ENCODE data around the gene FAR1. TPM values are rescaled to one million over a fixed set of nuclear protein-coding genes. Genes with fewer than 3 reads are reported as not detected.

FAR1 gene
- polyA plus RNA-seq, 1 donor from 2014 or later, result 14.0 TPM

DNA sequence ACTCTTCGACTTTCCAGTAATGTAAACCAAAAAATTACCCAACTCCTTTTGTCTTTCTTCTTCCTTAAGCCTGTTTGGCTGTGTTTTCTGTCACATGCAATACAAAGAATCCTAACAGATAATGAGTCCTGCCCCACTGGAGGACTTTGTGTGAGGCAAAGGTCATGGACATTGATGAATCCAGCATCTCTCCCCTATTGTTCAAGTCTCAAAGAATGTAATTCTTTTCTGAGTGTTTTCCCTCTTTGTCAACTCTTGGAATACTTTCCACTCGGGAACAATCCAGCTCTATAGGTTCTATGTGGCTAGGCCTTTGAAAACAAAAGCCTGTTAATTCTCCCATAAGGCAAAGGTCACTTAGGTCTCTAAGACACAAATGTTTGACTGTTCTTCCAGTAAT, 100.7 kb downstream of the FAR1 start:
- Mint-ChIP-seq H3K27ac (no peak overlapping the region), H3K36me3 (no peaks in the 10 kb centered on the region), H3K9me3 (no peaks in the 10 kb centered on the region), H3K27me3 (peaks cover 3% of the 10 kb centered on the region), H3K4me3 (no peak overlapping the region), H3K4me1 (peaks cover 0 to 6% (median 3%) of the 10 kb centered on the region in 3 donors)

- peaks cover 0 to 6% (median 3%) of the 10 kb centered on the region in 3 donors for H3K4me1 Mint-ChIP-seq
- H3K27ac Mint-ChIP-seq, result no peak overlapping the region
- no peaks in the 10 kb centered on the region for H3K9me3 Mint-ChIP-seq
- H3K27me3 Mint-ChIP-seq, result no peaks in the 10 kb centered on the region
- no peaks in the 10 kb centered on the region for H3K36me3 Mint-ChIP-seq
- H3K4me3 Mint-ChIP-seq, result no peak overlapping the region
Observed at GRCh38 chr11:13771151-13771550, 102.7 kb downstream of the FAR1 start.

GRCh38 chr11:13772223-13773046, 104.0 kb downstream of the FAR1 start:
- Mint-ChIP-seq H3K9me3 (no peaks in the 10 kb centered on the region), H3K4me3 (no peak overlapping the region), H3K27ac (no peak overlapping the region), H3K4me1 (peaks cover 0 to 8% (median 3%) of the 10 kb centered on the region in 3 donors), H3K36me3 (no peaks in the 10 kb centered on the region), H3K27me3 (peaks cover 3% of the 10 kb centered on the region)

- H3K36me3 Mint-ChIP-seq, result no peaks in the 10 kb centered on the region
- peaks cover 0 to 8% (median 3%) of the 10 kb centered on the region in 3 donors for H3K4me1 Mint-ChIP-seq
- H3K9me3 Mint-ChIP-seq, result no peaks in the 10 kb centered on the region
- peaks cover 7% of the 10 kb centered on the region for H3K27me3 Mint-ChIP-seq
- no peak overlapping the region for H3K4me3 Mint-ChIP-seq
- H3K27ac Mint-ChIP-seq, result no peak overlapping the region
Observed at GRCh38 chr11:13775471-13775870, 107.0 kb downstream of the FAR1 start.

DNA sequence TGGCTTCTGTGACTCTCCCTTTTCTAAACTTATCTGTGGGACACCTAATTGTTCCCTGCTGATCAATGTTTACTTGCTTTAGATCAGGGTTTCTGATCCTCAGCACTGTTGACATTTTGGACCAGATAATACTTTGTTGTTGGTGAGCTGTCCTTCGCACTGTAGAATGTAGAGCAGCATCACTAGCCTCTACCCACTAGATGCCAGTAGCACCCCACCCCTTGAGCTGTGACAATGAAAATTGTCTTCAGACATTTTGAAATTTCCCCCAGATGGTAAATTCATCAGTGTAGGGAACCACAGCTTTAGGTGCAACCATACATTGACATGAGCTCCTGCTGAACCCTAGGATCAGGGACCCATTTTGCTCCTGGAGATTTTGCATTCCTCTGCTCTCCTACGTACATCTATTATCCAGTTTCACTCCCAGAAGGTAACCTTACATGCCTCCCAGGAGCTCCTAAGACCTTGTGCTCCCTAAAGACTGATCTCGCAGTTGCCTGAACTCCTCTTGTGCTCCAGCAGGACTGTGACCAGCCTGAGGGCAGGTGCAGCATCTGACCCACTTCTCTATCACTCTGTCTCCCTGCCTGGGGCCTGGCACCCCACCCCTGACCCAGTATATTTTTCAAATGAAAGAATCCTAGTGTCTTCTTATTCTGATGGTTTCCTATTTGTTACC, 107.8 kb downstream of the FAR1 start:
- Mint-ChIP-seq H3K4me3 (no peak overlapping the region), H3K27ac (no peak overlapping the region), H3K27me3 (peaks cover 7% of the 10 kb centered on the region), H3K36me3 (no peaks in the 10 kb centered on the region), H3K9me3 (no peaks in the 10 kb centered on the region), H3K4me1 (peaks cover 0 to 8% (median 3%) of the 10 kb centered on the region in 3 donors)

DNA sequence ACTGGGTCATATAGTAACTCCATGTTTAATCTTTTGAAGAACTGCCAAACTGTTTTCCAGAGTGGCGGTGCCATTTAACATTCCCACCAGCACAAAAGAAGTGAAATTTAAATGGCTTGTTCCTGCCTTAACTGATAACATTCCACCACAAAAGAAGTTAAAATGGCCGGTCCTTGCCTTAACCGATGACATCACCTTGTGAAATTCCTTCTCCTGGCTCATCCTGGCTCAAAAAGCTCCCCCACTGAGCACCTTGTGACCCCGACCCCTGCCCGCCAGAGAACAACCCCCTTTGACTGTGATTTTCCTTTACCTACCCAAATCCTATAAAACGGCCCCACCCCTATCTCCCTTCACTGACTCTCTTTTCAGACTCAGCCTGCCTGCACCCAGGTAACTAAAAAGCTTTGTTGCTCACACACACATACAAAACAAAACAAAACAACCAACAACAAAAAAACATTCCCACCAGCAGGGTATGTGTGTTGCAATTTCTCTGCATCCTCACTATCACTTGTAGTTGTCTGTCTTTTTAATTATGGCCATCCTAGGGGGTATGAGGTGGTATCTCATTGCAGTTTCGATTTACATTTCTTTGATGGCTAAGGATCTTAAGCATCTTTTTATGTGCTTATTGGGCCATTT, 109.0 kb downstream of the FAR1 start:
- Mint-ChIP-seq H3K4me1 (peaks cover 0 to 7% (median 2%) of the 10 kb centered on the region in 3 donors), H3K9me3 (no peaks in the 10 kb centered on the region), H3K27ac (no peak overlapping the region), H3K36me3 (no peaks in the 10 kb centered on the region), H3K27me3 (peaks cover 7% of the 10 kb centered on the region), H3K4me3 (no peak overlapping the region)

- peaks cover 0 to 2% (median 0%) of the 10 kb centered on the region in 3 donors for H3K4me1 Mint-ChIP-seq
- H3K36me3 Mint-ChIP-seq, result no peaks in the 10 kb centered on the region
- no peaks in the 10 kb centered on the region for H3K9me3 Mint-ChIP-seq
- no peak overlapping the region for H3K4me3 Mint-ChIP-seq
- no peak overlapping the region for H3K27ac Mint-ChIP-seq
- H3K27me3 Mint-ChIP-seq, result peaks cover 7% of the 10 kb centered on the region
Observed at GRCh38 chr11:13778345-13778744, 109.9 kb downstream of the FAR1 start.

DNA sequence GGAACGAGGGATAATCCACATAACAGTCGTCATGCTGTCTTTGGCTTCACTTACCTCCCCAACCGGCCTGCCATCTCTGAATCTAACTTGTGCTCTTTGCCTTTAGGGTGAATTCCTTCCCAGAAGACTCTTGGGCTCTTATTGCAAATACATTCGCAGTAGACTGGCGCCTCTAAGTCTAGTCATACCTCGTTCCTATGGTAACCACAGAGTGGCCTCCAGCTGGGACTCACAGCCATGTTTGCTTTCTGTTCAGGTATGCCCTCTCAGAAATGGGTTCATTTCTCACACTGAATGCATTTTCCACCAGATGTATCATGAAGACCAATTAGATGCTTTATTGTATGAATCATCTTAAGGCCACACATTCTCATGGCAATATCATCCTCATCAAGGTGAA, 112.7 kb downstream of the FAR1 start:
- Mint-ChIP-seq H3K27me3 (peaks cover 7% of the 10 kb centered on the region), H3K27ac (no peak overlapping the region), H3K4me3 (no peak overlapping the region), H3K4me1 (peaks cover 0 to 2% (median 0%) of the 10 kb centered on the region in 3 donors), H3K9me3 (no peaks in the 10 kb centered on the region), H3K36me3 (no peaks in the 10 kb centered on the region)

Other genes starting within 250 kb of the FAR1 start
- 12.5 TPM for gene BTBD10, start 205.4 kb upstream of the FAR1 start, polyA plus RNA-seq
- not detected for gene PTH, start 172.7 kb upstream of the FAR1 start, polyA plus RNA-seq